H1 (cell line): Measurements from ENCODE around the gene SAMM50. TPM values are rescaled to one million over a fixed set of nuclear protein-coding genes. Genes with fewer than 3 reads are reported as not detected.

Source experiments
- CTCF ChIA-PET: fragments of 300-600 bp; sonication (Branson Sonifier 250); formaldehyde crosslinking; loops from one replicate; lab custom pipeline; 2021; ENCODE audit not compliant: partially characterized antibody; lab: Charles Lee
- POLR2A ChIA-PET: fragments of 300-600 bp; sonication (Branson Sonifier 250); formaldehyde crosslinking; loops from one replicate; lab custom pipeline; 2021; ENCODE audit warnings: inconsistent platforms; ENCODE audit not compliant: partially characterized antibody; lab: Charles Lee
- DNase-seq, 2 experiments: peaks; one replicate each; pipeline versions ENCODE4 v3.0.0 to v3.0.0-alpha.2; 2010 to 2022; ENCODE audit warnings: low spot score in 2 of 2, low read depth in 1 of 2, mixed read lengths in 1 of 2
- FAIRE-seq: peaks from 2 replicates; lab custom pipeline; 2011; peaks lifted over from hg19 to GRCh38; lab: Jason Lieb, UNC
- H2AFZ ChIP-seq: 2 replicates; pipeline ENCODE4 v1.8.1; 2012; ENCODE audit warnings: low read length, inconsistent platforms
- H2AK5ac ChIP-seq: 2 replicates; pipeline ENCODE4 v1.6.1; 2013; ENCODE audit warnings: low read depth, low read length
- H2BK120ac ChIP-seq: replicated peaks from 2 replicates; pipeline ENCODE3; 2013; ENCODE audit warnings: low read depth, low read length, inconsistent platforms
- H2BK12ac ChIP-seq: 2 replicates; pipeline ENCODE4 v1.6.1; 2013; ENCODE audit warnings: low read depth, low read length
- H2BK15ac ChIP-seq: 2 replicates; pipeline ENCODE4 v1.6.1; 2013; ENCODE audit warnings: low read length
- H2BK20ac ChIP-seq: 2 replicates; pipeline ENCODE4 v1.6.1; 2013; ENCODE audit warnings: low read length
- H2BK5ac ChIP-seq: 2 replicates; pipeline ENCODE4 v1.6.1; 2013; ENCODE audit warnings: low read depth, low read length
- H3K14ac ChIP-seq: 2 replicates; pipeline ENCODE4 v1.6.1; 2013; ENCODE audit warnings: inconsistent platforms; ENCODE audit not compliant: insufficient read length
- H3K18ac ChIP-seq: 2 replicates; pipeline ENCODE4 v1.6.1; 2013; ENCODE audit warnings: low read length; ENCODE audit errors: extremely low read depth
- H3K23ac ChIP-seq: 2 replicates; pipeline ENCODE4 v1.6.1; 2013; ENCODE audit warnings: inconsistent platforms; ENCODE audit not compliant: insufficient read length
- H3K23me2 ChIP-seq: 2 replicates; pipeline ENCODE4 v1.6.1; 2013; ENCODE audit warnings: low read depth, low read length
- H3K27ac ChIP-seq: 2 replicates; pipeline ENCODE4 v1.6.1; 2011; ENCODE audit warnings: low read depth, low read length, inconsistent platforms
- H3K27me3 ChIP-seq, 4 experiments: replicated peaks in 1 of 4; 1 replicate in 1 of 4; 2 replicates in 3 of 4; pipeline versions ENCODE4 v1.6.1 to v1.8.1; 2011 to 2013; ENCODE audit warnings: low read length in 3 of 4, mild to moderate bottlenecking in 3 of 4, inconsistent platforms in 2 of 4, mixed read lengths in 2 of 4, moderate library complexity in 1 of 4; ENCODE audit not compliant: control insufficient read depth in 3 of 4, insufficient read depth in 3 of 4; ENCODE audit errors: extremely low read depth in 1 of 4
- H3K36me3 ChIP-seq, 4 experiments: 2 replicates each; pipeline versions ENCODE4 v1.6.1 to v1.8.1; 2011 to 2013; ENCODE audit warnings: mild to moderate bottlenecking in 4 of 4, low read length in 3 of 4, moderate library complexity in 2 of 4, control low read depth in 1 of 4, inconsistent platforms in 1 of 4; ENCODE audit not compliant: insufficient read depth in 4 of 4, control insufficient read depth in 2 of 4
- H3K4ac ChIP-seq: replicated peaks from 2 replicates; pipeline ENCODE3; 2013; ENCODE audit warnings: low read length, low read depth, mixed read lengths, inconsistent platforms; ENCODE audit not compliant: insufficient read length
- H3K4me1 ChIP-seq, 4 experiments: replicated peaks in 1 of 4; 1 replicate in 1 of 4; 2 replicates in 3 of 4; pipeline versions ENCODE4 v1.6.1 to v1.8.1; 2011 to 2013; ENCODE audit warnings: low read length in 3 of 4, inconsistent platforms in 2 of 4, mixed read lengths in 1 of 4; ENCODE audit not compliant: insufficient read depth in 4 of 4, control insufficient read depth in 3 of 4
- H3K4me2 ChIP-seq, 2 experiments: 2 replicates each; pipeline versions ENCODE4 v1.6.1 to v1.8.1; 2011 to 2013; ENCODE audit warnings: low read depth in 2 of 2, low read length in 2 of 2, control low read depth in 1 of 2, inconsistent platforms in 1 of 2, mild to moderate bottlenecking in 1 of 2; ENCODE audit not compliant: insufficient read depth in 1 of 2
- H3K4me3 ChIP-seq, 4 experiments: fragments of 200-600, 300-600 bp in 1 of 4; sonication (generic), shearing (Covaris generic), sonication (Bioruptor Twin) in 1 of 4; 2 replicates each; pipeline versions ENCODE4 v1.5.1 to v1.8.1; 2011 to 2016; ENCODE audit warnings: low read length in 4 of 4, low read depth in 3 of 4, control low read depth in 2 of 4, inconsistent platforms in 2 of 4, mild to moderate bottlenecking in 2 of 4, mixed read lengths in 1 of 4, moderate library complexity in 1 of 4; ENCODE audit not compliant: insufficient read depth in 2 of 4; ENCODE audit errors: extremely low read depth in 1 of 4
- H3K56ac ChIP-seq: replicated peaks from 2 replicates; pipeline ENCODE3; 2013; ENCODE audit warnings: low read depth, mild to moderate bottlenecking, mixed read lengths, low read length, inconsistent platforms; ENCODE audit not compliant: insufficient read length
- H3K79me1 ChIP-seq: 2 replicates; pipeline ENCODE4 v1.6.1; 2013; ENCODE audit warnings: low read depth, low read length, control low read depth
- H3K79me2 ChIP-seq, 2 experiments: 2 replicates each; pipeline versions ENCODE4 v1.6.1 to v1.8.1; 2012 to 2013; ENCODE audit warnings: low read length in 2 of 2, mild to moderate bottlenecking in 2 of 2, inconsistent platforms in 1 of 2; ENCODE audit not compliant: insufficient read depth in 2 of 2, control insufficient read depth in 1 of 2
- H3K9ac ChIP-seq, 4 experiments: replicated peaks in 1 of 4; 1 replicate in 1 of 4; 2 replicates in 3 of 4; pipeline versions ENCODE4 v1.6.1 to v1.8.1; 2011 to 2013; ENCODE audit warnings: low read depth in 3 of 4, low read length in 3 of 4, control low read depth in 2 of 4, mild to moderate bottlenecking in 2 of 4, moderate library complexity in 2 of 4, inconsistent platforms in 1 of 4; ENCODE audit errors: extremely low read depth in 1 of 4
- H3K9me3 ChIP-seq, 2 experiments: 2 replicates each; pipeline versions ENCODE4 v1.6.1 to v1.8.1; 2012 to 2013; ENCODE audit warnings: mild to moderate bottlenecking in 2 of 2, moderate library complexity in 2 of 2, control low read depth in 1 of 2, inconsistent platforms in 1 of 2, low read depth in 1 of 2, low read length in 1 of 2, mixed read lengths in 1 of 2; ENCODE audit not compliant: insufficient read depth in 2 of 2
- H4K20me1 ChIP-seq, 2 experiments: replicated peaks in 1 of 2; 2 replicates each; pipeline versions ENCODE3 to v1.8.1; 2011 to 2013; ENCODE audit warnings: inconsistent platforms in 2 of 2, low read length in 2 of 2, mild to moderate bottlenecking in 1 of 2; ENCODE audit not compliant: insufficient read depth in 2 of 2, control insufficient read depth in 1 of 2
- H4K5ac ChIP-seq: 2 replicates; pipeline ENCODE4 v1.6.1; 2013; ENCODE audit warnings: low read length, low read depth, mixed read lengths, inconsistent platforms; ENCODE audit not compliant: insufficient read length
- H4K8ac ChIP-seq: 2 replicates; pipeline ENCODE4 v1.8.0; 2013; ENCODE audit warnings: mild to moderate bottlenecking, moderate library complexity, low read length, inconsistent platforms; ENCODE audit not compliant: insufficient read depth; ENCODE audit errors: extremely low read depth
- H4K91ac ChIP-seq: replicated peaks from 2 replicates; pipeline ENCODE3; 2013; ENCODE audit warnings: low read length, mixed read lengths, inconsistent platforms; ENCODE audit not compliant: insufficient read length
- ATF2 ChIP-seq: IDR thresholded peaks from 2 replicates; pipeline ENCODE4 v1.6.1; 2012; ENCODE audit warnings: low read length, inconsistent platforms
- ATF3 ChIP-seq: IDR thresholded peaks from 2 replicates; pipeline ENCODE4 v1.6.1; 2011; ENCODE audit warnings: low read depth, mild to moderate bottlenecking, low read length; ENCODE audit not compliant: insufficient read depth
- BCL11A ChIP-seq, 2 experiments: IDR thresholded peaks; one replicate each; pipeline ENCODE4 v1.6.1; 2011; ENCODE audit warnings: low read depth in 2 of 2, low read length in 2 of 2, mild to moderate bottlenecking in 2 of 2
- CBX5 ChIP-seq: fragments of 300-800, 300-1000 bp; sonication (generic); IDR thresholded peaks from 2 replicates; pipeline ENCODE4 v1.7.1; 2016; ENCODE audit warnings: antibody characterized with exemption, low read length, low read depth
- CBX8 ChIP-seq: fragments of 300-800, 300-1000 bp; sonication (generic); IDR thresholded peaks from 2 replicates; pipeline ENCODE4 v1.7.1; 2016; ENCODE audit warnings: low read depth, low read length, borderline replicate concordance
- EZH2 ChIP-seq: fragments of 200-600 bp; sonication (generic); IDR thresholded peaks from 2 replicates; pipeline ENCODE4 v1.7.1; 2012; ENCODE audit warnings: low read depth, mild to moderate bottlenecking, moderate library complexity, low read length, inconsistent platforms; ENCODE audit not compliant: severe bottlenecking
- POLR2AphosphoS5 ChIP-seq: IDR thresholded peaks from 2 replicates; pipeline ENCODE4 v1.6.1; 2011; ENCODE audit warnings: low read depth, low read length
- SP1 ChIP-seq: IDR thresholded peaks from 2 replicates; pipeline ENCODE4 v1.6.1; 2011; ENCODE audit warnings: low read depth, low read length
- SUZ12 ChIP-seq: fragments of 200-600 bp; sonication (generic); IDR thresholded peaks from 2 replicates; pipeline ENCODE4 v1.6.1; 2012; ENCODE audit warnings: mild to moderate bottlenecking, inconsistent platforms, low read length, moderate library complexity, mixed read lengths
- TAF7 ChIP-seq: optimal IDR thresholded peaks from 2 replicates; pipeline ENCODE3; 2011; ENCODE audit warnings: low read depth, mild to moderate bottlenecking, inconsistent platforms, low read length, moderate library complexity, borderline replicate concordance
- TBP ChIP-seq: IDR thresholded peaks from 2 replicates; pipeline ENCODE4 v1.6.1; 2011; ENCODE audit warnings: low read depth, low read length, improper control_type of control experiment
- WGBS, 2 experiments: shearing (Covaris generic) in 1 of 2; methylation state at CpG; one replicate each; pipeline versions ENCODE4 v1.1.6 to v1.1.7; 2013 to 2015; ENCODE audit warnings: low lambda C conversion rate in 2 of 2, mixed read lengths in 2 of 2, inconsistent platforms in 1 of 2, low coverage in 1 of 2, missing lambda C conversion rate in 1 of 2; ENCODE audit not compliant: insufficient replicate concordance in 2 of 2, insufficient coverage in 1 of 2, insufficient read length in 1 of 2; ENCODE audit errors: extremely low coverage in 1 of 2, missing lambda C conversion rate in 1 of 2; 5-methylcytosine and 5-hydroxymethylcytosine counted together
- polyA plus RNA-seq, 7 experiments: library from polyadenylated mRNA; depleted of rRNA in 3 of 7; stranded (reverse) in 5 of 7; unstranded in 2 of 7; fragments of >200 nt in 5 of 7; fragments of 200-250 nt in 2 of 7; gene quantifications; 1 replicate in 5 of 7; 2 replicates in 1 of 7; 4 replicates in 1 of 7; pipeline versions ENCODE4 v1.2.1 to v1.2.3, GENCODE V29; 2011 to 2013; ENCODE audit warnings: missing spikeins in 2 of 7, mixed read lengths in 2 of 7
- total RNA-seq: library from RNA; stranded (reverse); fragmentation: NEBNext Ultra II Directional; extraction: Animal tissue kit (Norgen Biotek cat#: 25700); gene quantifications from 2 replicates; pipeline ENCODE4 v1.2.1, GENCODE V29; 2021

Gene SAMM50
- total and polyA plus RNA-seq, 2 of the 8 experiments (the other 6 are each of a cell fraction or from before 2014, with no cell fraction given), result 45.4 to 70.3 TPM

- Histone ChIP-seq H3K4me3 (no peak overlapping the region), H3K56ac (no peak overlapping the region), H2BK20ac (no peak overlapping the region), H2BK12ac (no peak overlapping the region), H3K9me3 (no peaks in the 10 kb centered on the region), H2BK120ac (no peak overlapping the region), H3K27me3 (no peaks in the 10 kb centered on the region), H4K91ac (no peak overlapping the region), H4K5ac (no peak overlapping the region), H3K4ac (no peak overlapping the region), H2AK5ac (no peak overlapping the region), H3K4me2 (no peak overlapping the region), H3K36me3 (peaks cover 0 to 16% (median 14%) of the 10 kb centered on the region in 4 experiments; a peak in 5 of 8 replicates), H3K27ac (no peak overlapping the region), H3K23ac (no peak overlapping the region), H2BK5ac (no peak overlapping the region), H3K4me1 (peaks cover 0 to 2% (median 1%) of the 10 kb centered on the region in 4 experiments; a peak in 3 of 7 replicates), H4K20me1 (peaks cover 0 to 9% of the 10 kb centered on the region in 2 experiments), H3K79me1 (no peaks in the 10 kb centered on the region), H3K79me2 (no peaks in the 10 kb centered on the region), H2AFZ (no peak overlapping the region), H4K8ac (no peak overlapping the region), H3K14ac (no peak overlapping the region), H3K23me2 (no peaks in the 10 kb centered on the region), H2BK15ac (no peak overlapping the region), H3K18ac (no peak overlapping the region), H3K9ac (no peak overlapping the region)
- DNase-seq, result no peak
- 92% methylated on average over 15 of the region's 15 CpGs; no CpG with 5 or more reads in 1 of the 2 experiments for WGBS, 2 experiments
- FAIRE-seq, result no peak
- ChIA-PET POLR2A (interaction anchor here (0.6 kb wide), 1 partner anchor 42 kb away, joined by 3 read pairs; no protein-coding TSS in a partner anchor), CTCF (interaction anchor here (0.7 to 5.7 kb wide), 12 partner anchors 9 to 631 kb away, joined by 3 to 69 read pairs (median 4); no protein-coding TSS in a partner anchor)
- no peak for TF ChIP-seq SP1
- no peak for TF ChIP-seq CBX5
- TF ChIP-seq ATF3, result no peak
- TF ChIP-seq TAF7, result no peak
- no peak for TF ChIP-seq CBX8
- no peak for TF ChIP-seq TBP
- no peak for TF ChIP-seq SUZ12
- no peak for TF ChIP-seq BCL11A (IDR thresholded peaks at IDR 0.05; ENCODE audit: low read depth in 2 of 2, low read length in 2 of 2)
- TF ChIP-seq EZH2, result no peak
- TF ChIP-seq ATF2, result no peak
- no peak for TF ChIP-seq POLR2AphosphoS5
Observed at GRCh38 chr22:43995057-43995685, 39.9 kb downstream of the SAMM50 start.
